MCF 10A (cell line): Measurements from ENCODE around the gene YIPF5. TPM values are rescaled to one million over a fixed set of nuclear protein-coding genes. Genes with fewer than 3 reads are reported as not detected.

ENCODE experiments used
- BruUV-seq: library from RNA; stranded (reverse); fragments of 400-500 nt; replicated peaks from 2 replicates; lab custom pipeline; 2021; lab: Mats Ljungman, UMichigan
- CTCF ChIA-PET: fragments of 300-600 bp; sonication (Branson Sonifier 250); formaldehyde crosslinking; extraction: SDS; loops from one replicate; lab custom pipeline; 2021; ENCODE audit warnings: antibody characterized with exemption, inconsistent platforms; lab: Yijun Ruan, JAX
- POLR2A ChIA-PET: fragments of 300-600, 350-650 bp; sonication (Branson Sonifier 250); formaldehyde crosslinking; extraction: SDS; loops from one replicate; lab custom pipeline; 2020; ENCODE audit warnings: antibody characterized with exemption, inconsistent platforms; lab: Yijun Ruan, JAX
- DNase-seq: peaks from one replicate; pipeline ENCODE4 v3.0.0-alpha.2; 2018; ENCODE audit not compliant: unreplicated experiment
- H3K27ac Mint-ChIP-seq: one replicate; pipeline ENCODE4 v1.8.0; 2022; ENCODE audit warnings: mild to moderate bottlenecking, low read depth, mixed read lengths; ENCODE audit not compliant: unreplicated experiment
- H3K27me3 Mint-ChIP-seq: one replicate; pipeline ENCODE4 v1.8.0; 2022; ENCODE audit warnings: mixed read lengths; ENCODE audit not compliant: insufficient read depth, unreplicated experiment
- H3K36me3 Mint-ChIP-seq: one replicate; pipeline ENCODE4 v1.8.0; 2022; ENCODE audit warnings: mild to moderate bottlenecking, moderate library complexity, mixed read lengths; ENCODE audit not compliant: insufficient read depth, unreplicated experiment
- H3K4me1 Mint-ChIP-seq: one replicate; pipeline ENCODE4 v1.8.0; 2022; ENCODE audit warnings: mixed read lengths; ENCODE audit not compliant: insufficient read depth, unreplicated experiment
- H3K4me3 Mint-ChIP-seq: one replicate; pipeline ENCODE4 v1.8.0; 2022; ENCODE audit warnings: mild to moderate bottlenecking, moderate library complexity, mixed read lengths; ENCODE audit not compliant: unreplicated experiment
- H3K9me3 Mint-ChIP-seq: one replicate; pipeline ENCODE4 v1.8.0; 2022; ENCODE audit warnings: mixed read lengths; ENCODE audit not compliant: unreplicated experiment
- CTCF ChIP-seq: fragments of 200-600 bp; IDR thresholded peaks from one replicate; pipeline ENCODE4 v1.8.0; 2022; ENCODE audit warnings: antibody characterized with exemption, mild to moderate bottlenecking; ENCODE audit not compliant: unreplicated experiment
- intact Hi-C: fragments of 100-400 bp; cut with micrococcal nuclease; formaldehyde crosslinking; loops from 2 replicates; pipeline ENCODE4 v1.14.1; 2022
- total RNA-seq: library from RNA; stranded (reverse); gene quantifications from 2 replicates; pipeline ENCODE4 v1.2.3, GENCODE V29; 2022

YIPF5 gene
- total RNA-seq, 1 experiment from 2014 or later = 88.7 TPM

DNA sequence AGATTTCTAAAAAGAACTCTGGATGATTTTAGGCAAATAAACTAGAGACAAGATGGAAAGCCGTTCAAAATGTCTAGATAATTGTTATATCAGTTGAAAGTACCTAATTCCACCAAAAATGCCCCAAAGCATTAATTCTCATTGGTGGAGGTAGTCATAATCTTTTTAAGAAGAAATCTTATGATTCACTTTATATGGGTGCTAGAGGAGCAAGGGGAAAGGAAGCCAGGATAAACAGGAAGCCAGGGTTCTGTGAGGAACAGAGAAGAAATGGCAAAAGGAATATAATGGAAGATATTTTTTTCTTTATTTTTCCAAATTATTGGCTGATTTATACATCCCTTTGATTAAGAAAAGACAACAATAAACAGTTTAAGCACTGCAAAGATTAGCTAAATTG, 7.8 kb downstream of the YIPF5 start:
- TF ChIP-seq CTCF = no peak
- intact Hi-C loops = no loop called here
- DNase-seq = no peak
- H3K9me3 Mint-ChIP-seq = no peaks in the 10 kb centered on the region
- H3K4me3 Mint-ChIP-seq = no peak overlapping the region
- peaks cover 97% of the 10 kb centered on the region for H3K36me3 Mint-ChIP-seq
- peaks cover 7% of the 10 kb centered on the region for H3K4me1 Mint-ChIP-seq
- H3K27me3 Mint-ChIP-seq = no peaks in the 10 kb centered on the region
- ChIA-PET POLR2A (interaction anchor here (0.8 kb wide), 1 partner anchor 193 kb away, joined by 4 read pairs; no protein-coding TSS in a partner anchor), CTCF (no interaction called here)
- H3K27ac Mint-ChIP-seq = no peak overlapping the region
- no TSS peak for BruUV-seq

GRCh38 chr5:144156767-144157171, 13.7 kb downstream of the YIPF5 start:
- Mint-ChIP-seq H3K27ac (peak overlapping the region; percentile 44), H3K9me3 (no peaks in the 10 kb centered on the region), H3K4me1 (peaks cover 5% of the 10 kb centered on the region), H3K27me3 (no peaks in the 10 kb centered on the region), H3K36me3 (peaks cover 47% of the 10 kb centered on the region), H3K4me3 (no peak overlapping the region)
- ChIA-PET POLR2A (interaction anchor here (0.6 to 6.6 kb wide), 2 partner anchors 9 to 12 kb away, joined by 3 to 54 read pairs; partner anchors contain the start of genes KCTD16 and YIPF5), CTCF (interaction anchor here (1.8 kb wide), 1 partner anchor 15 kb away, joined by 6 read pairs; no protein-coding TSS in a partner anchor)
- BruUV-seq = no TSS peak
- no peak for TF ChIP-seq CTCF
- DNase-seq = no peak
- intact Hi-C loops = no loop called here

- no peak overlapping the region for H3K27ac Mint-ChIP-seq
- ChIA-PET POLR2A (interaction anchor here (1.4 kb wide), 1 partner anchor 19 kb away, joined by 3 read pairs; the partner anchor contains the start of genes KCTD16 and YIPF5), CTCF (no interaction called here)
- H3K9me3 Mint-ChIP-seq = no peaks in the 10 kb centered on the region
- H3K4me3 Mint-ChIP-seq = no peak overlapping the region
- BruUV-seq = no TSS peak
- no peaks in the 10 kb centered on the region for H3K27me3 Mint-ChIP-seq
- no peaks in the 10 kb centered on the region for H3K4me1 Mint-ChIP-seq
- no peak for DNase-seq
- intact Hi-C loops = no loop called here
- no peaks in the 10 kb centered on the region for H3K36me3 Mint-ChIP-seq
- no peak for TF ChIP-seq CTCF
These were observed 19.4 kb downstream of the YIPF5 start for GRCh38 chr5:144151026-144151425.

DNA sequence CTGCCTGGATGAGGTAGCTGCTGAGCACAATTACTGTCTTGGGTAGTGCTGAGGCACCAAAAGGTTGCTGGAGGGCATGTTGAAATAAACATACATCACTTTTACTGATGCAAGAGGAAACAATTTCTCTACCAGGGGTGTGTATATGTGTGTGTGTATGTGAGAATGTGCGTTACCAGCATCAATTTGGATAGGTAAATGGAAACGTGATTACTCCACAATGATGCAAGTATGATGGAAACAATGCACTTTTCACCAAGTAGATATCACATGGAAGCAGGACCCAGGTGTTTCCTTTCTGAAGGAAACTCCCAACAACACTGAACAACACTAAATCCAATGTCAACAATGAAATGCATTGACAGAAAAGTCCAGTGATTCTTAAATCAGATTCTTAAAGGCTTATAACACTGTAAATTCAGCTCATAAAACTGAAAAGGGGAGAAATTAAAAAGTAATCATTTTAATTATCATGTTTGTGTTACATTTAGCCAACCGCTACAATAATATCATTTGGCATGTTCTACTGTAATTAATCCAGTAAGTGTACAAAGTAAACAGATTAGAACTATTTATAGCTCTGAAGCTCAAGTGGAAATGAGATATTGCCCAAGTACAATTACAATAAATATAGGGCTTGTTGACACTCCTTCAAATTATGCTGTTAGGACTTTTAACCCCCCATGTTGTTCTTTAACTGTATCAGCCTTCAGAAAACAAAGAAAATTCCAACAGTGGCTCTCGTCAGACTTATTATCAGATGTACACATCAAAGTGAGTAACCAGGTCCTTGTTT, 25.3 kb downstream of the YIPF5 start:
- TF ChIP-seq CTCF = no peak
- H3K4me1 Mint-ChIP-seq = peaks cover 15% of the 10 kb centered on the region
- no peak overlapping the region for H3K27ac Mint-ChIP-seq
- ChIA-PET CTCF (interaction anchor here (0.6 to 3.3 kb wide), 5 partner anchors 9 to 1605 kb away, joined by 3 to 13 read pairs (median 3); no protein-coding TSS in a partner anchor), POLR2A (interaction anchor here (1.0 kb wide), 3 partner anchors 8 to 223 kb away, joined by 3 to 5 read pairs (median 3); partner anchors contain the start of genes KCTD16 and YIPF5)
- peak; percentile 56 for DNase-seq
- no peaks in the 10 kb centered on the region for H3K36me3 Mint-ChIP-seq
- H3K27me3 Mint-ChIP-seq = no peaks in the 10 kb centered on the region
- intact Hi-C loops = loop anchor here (5.0 to 10.0 kb wide), 4 partner anchors 158 to 1140 kb away; no protein-coding TSS in a partner anchor
- no peak overlapping the region for H3K4me3 Mint-ChIP-seq
- TSS peak; percentile 85 for BruUV-seq
- H3K9me3 Mint-ChIP-seq = no peaks in the 10 kb centered on the region
